Keratinocyte (primary cell): Measurements from ENCODE around the gene GPC5. TPM values are rescaled to one million over a fixed set of nuclear protein-coding genes. Genes with fewer than 3 reads are reported as not detected.

Experiments used
- DNase-seq: peaks from one replicate; pipeline ENCODE4 v3.0.0-alpha.2; 2011; ENCODE audit warnings: low read depth, missing footprints, low spot score
- FAIRE-seq: peaks from 2 replicates; lab custom pipeline; 2011; peaks lifted over from hg19 to GRCh38; lab: Jason Lieb, UNC
- H2AFZ ChIP-seq: 2 replicates; pipeline ENCODE4 v1.6.0; 2012; ENCODE audit warnings: low read length, control low read depth, inconsistent platforms; ENCODE audit not compliant: control insufficient read depth
- H3K27ac ChIP-seq: 2 replicates; pipeline ENCODE4 v1.5.1; 2011; ENCODE audit warnings: low read length; ENCODE audit not compliant: control insufficient read depth, insufficient read depth
- H3K27me3 ChIP-seq: 3 replicates; pipeline ENCODE4 v1.6.0; 2011; ENCODE audit warnings: low read length; ENCODE audit not compliant: control insufficient read depth, insufficient read depth; ENCODE audit errors: extremely low read depth
- H3K36me3 ChIP-seq, 2 experiments: 2 replicates in 1 of 2; 3 replicates in 1 of 2; pipeline ENCODE4 v1.5.1; 2011; ENCODE audit warnings: low read length in 2 of 2, mild to moderate bottlenecking in 1 of 2; ENCODE audit not compliant: control insufficient read depth in 2 of 2, insufficient read depth in 2 of 2; ENCODE audit errors: extremely low read depth in 1 of 2
- H3K4me1 ChIP-seq: 3 replicates; pipeline ENCODE4 v1.5.1; 2011; ENCODE audit warnings: low read length; ENCODE audit not compliant: control insufficient read depth, insufficient read depth; ENCODE audit errors: extremely low read depth
- H3K4me2 ChIP-seq: 3 replicates; pipeline ENCODE4 v1.6.0; 2011; ENCODE audit warnings: low read depth, low read length; ENCODE audit not compliant: control insufficient read depth, insufficient read depth; ENCODE audit errors: extremely low read depth
- H3K4me3 ChIP-seq, 3 experiments: fragments of 200-600 bp in 1 of 3; sonication (generic) in 1 of 3; 2 replicates in 2 of 3; 3 replicates in 1 of 3; pipeline ENCODE4 v1.5.1; 2011 to 2016; ENCODE audit warnings: low read length in 3 of 3, mild to moderate bottlenecking in 3 of 3, control low read depth in 2 of 3, inconsistent platforms in 1 of 3, low read depth in 1 of 3, mixed read lengths in 1 of 3, mixed run types in 1 of 3, moderate library complexity in 1 of 3; ENCODE audit not compliant: control insufficient read depth in 2 of 3, insufficient read depth in 2 of 3; ENCODE audit errors: extremely low read depth in 1 of 3
- H3K79me2 ChIP-seq: 2 replicates; pipeline ENCODE4 v1.6.0; 2012; ENCODE audit warnings: low read length; ENCODE audit not compliant: control insufficient read depth, insufficient read depth
- H3K9ac ChIP-seq: 3 replicates; pipeline ENCODE4 v1.6.0; 2011; ENCODE audit warnings: low read length; ENCODE audit not compliant: control insufficient read depth, insufficient read depth; ENCODE audit errors: extremely low read depth
- H3K9me1 ChIP-seq: 3 replicates; pipeline ENCODE4 v1.6.0; 2011; ENCODE audit warnings: low read length; ENCODE audit not compliant: control insufficient read depth, insufficient read depth; ENCODE audit errors: extremely low read depth
- H3K9me3 ChIP-seq: 2 replicates; pipeline ENCODE4 v1.5.1; 2012; ENCODE audit warnings: low read depth, low read length; ENCODE audit not compliant: control insufficient read depth
- H4K20me1 ChIP-seq: 3 replicates; pipeline ENCODE4 v1.6.0; 2011; ENCODE audit warnings: low read length; ENCODE audit not compliant: control insufficient read depth, insufficient read depth; ENCODE audit errors: extremely low read depth
- EZH2 ChIP-seq: IDR thresholded peaks from one replicate; pipeline ENCODE4 v1.6.1; 2012; ENCODE audit warnings: inconsistent platforms, mild to moderate bottlenecking, low read length, moderate library complexity
- dilution Hi-C: fragments of 300-500 bp; cut with MboI; formaldehyde crosslinking; loops from one replicate; pipeline ENCODE4 v1.7.0; 2020; ENCODE audit warnings: low sequenced_read_pairs; ENCODE audit not compliant: extremely low pct_ligation_motif_present
- polyA plus RNA-seq, 5 experiments: library from polyadenylated mRNA; depleted of rRNA in 3 of 5; stranded (reverse) in 3 of 5; stranded (forward) in 1 of 5; unstranded in 1 of 5; fragments of >200 nt; gene quantifications; 1 replicate in 1 of 5; 2 replicates in 3 of 5; 3 replicates in 1 of 5; pipeline versions ENCODE4 v1.2.1 to v1.2.3, GENCODE V29; 2011 to 2012; ENCODE audit warnings: missing spikeins in 2 of 5, low read depth in 1 of 5, low replicate concordance in 1 of 5
- TF ChIP-seq, protein P1 (sequence below), 3 experiments: IDR thresholded peaks in 1 of 3; conservative IDR thresholded peaks in 1 of 3; optimal IDR thresholded peaks in 1 of 3; 2 replicates in 2 of 3; 3 replicates in 1 of 3; pipeline versions ENCODE3 to v1.5.1; 2011; ENCODE audit warnings: low read length in 3 of 3, mild to moderate bottlenecking in 3 of 3, moderate library complexity in 2 of 3, control low read depth in 1 of 3, inconsistent platforms in 1 of 3; ENCODE audit not compliant: insufficient read depth in 2 of 3; ENCODE audit errors: extremely low read depth in 1 of 3

Gene GPC5
- polyA plus RNA-seq, 1 donor (not counting 4 experiments of a cell fraction or from before 2014, with no cell fraction given), result 0.10 TPM

DNA sequence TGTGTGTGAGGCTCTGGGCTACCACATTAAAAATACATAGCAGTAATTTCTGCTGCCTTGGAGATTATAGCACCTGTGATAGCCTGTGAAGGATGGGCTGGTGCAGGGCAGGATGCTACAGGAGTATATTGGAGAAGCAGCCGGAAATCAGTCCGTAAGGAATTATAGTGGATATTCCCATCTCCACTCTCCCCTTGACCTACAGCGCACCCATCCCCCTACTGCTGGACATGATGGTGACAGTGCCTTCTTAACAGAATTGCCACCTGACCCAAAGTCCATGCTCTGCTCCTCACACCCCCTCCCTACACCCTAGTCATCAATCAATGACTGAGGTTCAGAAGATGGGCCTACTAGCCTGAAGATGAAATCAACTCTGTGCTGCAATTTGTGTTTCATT, 376.0 kb downstream of the GPC5 start:
- dilution Hi-C loops, result no loop called here
- FAIRE-seq (no peak), DNase-seq (no peak)

DNA sequence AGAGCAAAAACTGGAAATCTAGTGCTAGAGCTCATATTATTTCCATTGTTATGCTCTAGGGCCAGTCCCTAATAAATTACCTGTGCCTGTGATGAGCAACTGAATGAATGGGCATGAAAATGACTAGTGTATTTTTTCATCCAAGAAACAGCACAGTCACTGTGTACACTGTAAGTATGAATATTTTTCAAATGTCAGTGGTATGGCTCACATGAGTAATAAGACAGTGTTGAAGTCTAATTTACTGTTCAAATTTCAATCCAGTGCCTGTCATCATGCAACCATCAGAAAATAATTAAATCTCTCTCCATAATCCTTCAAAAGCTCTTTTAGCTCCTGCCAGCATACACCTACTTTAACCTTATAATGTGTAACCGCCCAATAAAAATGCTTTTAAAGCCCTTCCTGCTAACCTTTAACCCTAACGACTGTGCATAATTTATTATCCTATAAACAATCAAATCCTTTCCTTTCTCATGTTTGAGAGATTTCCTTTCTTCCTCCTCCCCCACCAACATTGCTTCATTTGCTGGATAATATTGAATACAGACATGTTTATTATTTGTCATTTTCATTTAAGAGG, 378.3 kb downstream of the GPC5 start:
- no peak for FAIRE-seq
- no peaks in the 10 kb centered on the region for H3K4me1 ChIP-seq
- H3K27ac ChIP-seq, result no peak overlapping the region
- H3K27me3 ChIP-seq, result no peaks in the 10 kb centered on the region
- H3K9ac ChIP-seq, result no peak overlapping the region
- H3K36me3 ChIP-seq, result no peaks in the 10 kb centered on the region
- no peak overlapping the region for H2AFZ ChIP-seq
- H3K4me3 ChIP-seq, result no peak overlapping the region
- no peak for DNase-seq
- H3K9me1 ChIP-seq, result no peaks in the 10 kb centered on the region
- H3K79me2 ChIP-seq, result no peaks in the 10 kb centered on the region
- dilution Hi-C loops, result no loop called here
- TF ChIP-seq, protein P1, sequence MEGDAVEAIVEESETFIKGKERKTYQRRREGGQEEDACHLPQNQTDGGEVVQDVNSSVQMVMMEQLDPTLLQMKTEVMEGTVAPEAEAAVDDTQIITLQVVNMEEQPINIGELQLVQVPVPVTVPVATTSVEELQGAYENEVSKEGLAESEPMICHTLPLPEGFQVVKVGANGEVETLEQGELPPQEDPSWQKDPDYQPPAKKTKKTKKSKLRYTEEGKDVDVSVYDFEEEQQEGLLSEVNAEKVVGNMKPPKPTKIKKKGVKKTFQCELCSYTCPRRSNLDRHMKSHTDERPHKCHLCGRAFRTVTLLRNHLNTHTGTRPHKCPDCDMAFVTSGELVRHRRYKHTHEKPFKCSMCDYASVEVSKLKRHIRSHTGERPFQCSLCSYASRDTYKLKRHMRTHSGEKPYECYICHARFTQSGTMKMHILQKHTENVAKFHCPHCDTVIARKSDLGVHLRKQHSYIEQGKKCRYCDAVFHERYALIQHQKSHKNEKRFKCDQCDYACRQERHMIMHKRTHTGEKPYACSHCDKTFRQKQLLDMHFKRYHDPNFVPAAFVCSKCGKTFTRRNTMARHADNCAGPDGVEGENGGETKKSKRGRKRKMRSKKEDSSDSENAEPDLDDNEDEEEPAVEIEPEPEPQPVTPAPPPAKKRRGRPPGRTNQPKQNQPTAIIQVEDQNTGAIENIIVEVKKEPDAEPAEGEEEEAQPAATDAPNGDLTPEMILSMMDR (optimal IDR thresholded peaks at IDR 0.05 in 1 of 3, IDR thresholded peaks at IDR 0.05 in 1 of 3, conservative IDR thresholded peaks at IDR 0.05 in 1 of 3; ENCODE audit: extremely low read depth in 1 of 3, insufficient read depth in 2 of 3, low read length in 3 of 3), result no peak
- no peak for TF ChIP-seq EZH2
- H3K9me3 ChIP-seq, result no peaks in the 10 kb centered on the region
- H3K4me2 ChIP-seq, result no peak overlapping the region
- H4K20me1 ChIP-seq, result no peaks in the 10 kb centered on the region

More for the DNA sequence above, 376.0 kb downstream of the GPC5 start:
- Histone ChIP-seq H3K27me3 (no peaks in the 10 kb centered on the region), H2AFZ (no peak overlapping the region), H3K36me3 (no peaks in the 10 kb centered on the region), H3K9ac (no peak overlapping the region), H4K20me1 (no peaks in the 10 kb centered on the region), H3K9me3 (no peaks in the 10 kb centered on the region), H3K4me3 (no peak overlapping the region), H3K79me2 (no peaks in the 10 kb centered on the region), H3K27ac (no peak overlapping the region), H3K4me1 (no peaks in the 10 kb centered on the region), H3K4me2 (no peak overlapping the region), H3K9me1 (no peaks in the 10 kb centered on the region)
- TF ChIP-seq, protein P1 (optimal IDR thresholded peaks at IDR 0.05 in 1 of 3, IDR thresholded peaks at IDR 0.05 in 1 of 3, conservative IDR thresholded peaks at IDR 0.05 in 1 of 3; ENCODE audit: extremely low read depth in 1 of 3, insufficient read depth in 2 of 3, low read length in 3 of 3), result no peak
- no peak for TF ChIP-seq EZH2
